Measurements from ENCODE around the gene STAC3.
"Not testable (repeated sequence)": the region's sequence is repeated elsewhere in the genome, so short reads cannot be mapped to it uniquely, and the experiment has no call there.

STAC3 gene

DNA sequence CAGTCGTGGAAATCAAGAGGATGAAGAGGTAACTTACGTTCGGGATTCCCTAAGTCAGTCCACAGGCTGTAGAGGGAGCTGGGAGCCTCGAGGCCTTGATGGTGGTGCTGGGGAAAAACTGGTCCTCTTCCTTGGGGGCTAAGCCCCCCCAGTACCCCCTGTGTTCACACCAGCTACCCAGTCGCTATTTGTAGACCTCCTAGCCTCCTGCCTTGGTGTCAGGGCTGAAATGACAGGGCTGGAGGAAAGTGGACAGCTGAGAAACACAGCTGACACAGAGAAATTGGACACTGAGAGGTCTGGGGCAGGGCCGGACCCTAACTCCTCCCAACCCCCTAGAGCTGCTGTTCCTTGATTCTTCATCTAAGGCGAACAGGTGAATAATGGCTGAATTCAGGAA, at the start of gene STAC3:
STAC3 (minus strand) TSS at position 232 of the 400 bp plus-strand sequence. CDS start 1,551 bp downstream, outside the sequence.
- H3K27ac ChIP-seq: no peak within 1 kb of the TSS
- TF ChIP-seq, protein P1, sequence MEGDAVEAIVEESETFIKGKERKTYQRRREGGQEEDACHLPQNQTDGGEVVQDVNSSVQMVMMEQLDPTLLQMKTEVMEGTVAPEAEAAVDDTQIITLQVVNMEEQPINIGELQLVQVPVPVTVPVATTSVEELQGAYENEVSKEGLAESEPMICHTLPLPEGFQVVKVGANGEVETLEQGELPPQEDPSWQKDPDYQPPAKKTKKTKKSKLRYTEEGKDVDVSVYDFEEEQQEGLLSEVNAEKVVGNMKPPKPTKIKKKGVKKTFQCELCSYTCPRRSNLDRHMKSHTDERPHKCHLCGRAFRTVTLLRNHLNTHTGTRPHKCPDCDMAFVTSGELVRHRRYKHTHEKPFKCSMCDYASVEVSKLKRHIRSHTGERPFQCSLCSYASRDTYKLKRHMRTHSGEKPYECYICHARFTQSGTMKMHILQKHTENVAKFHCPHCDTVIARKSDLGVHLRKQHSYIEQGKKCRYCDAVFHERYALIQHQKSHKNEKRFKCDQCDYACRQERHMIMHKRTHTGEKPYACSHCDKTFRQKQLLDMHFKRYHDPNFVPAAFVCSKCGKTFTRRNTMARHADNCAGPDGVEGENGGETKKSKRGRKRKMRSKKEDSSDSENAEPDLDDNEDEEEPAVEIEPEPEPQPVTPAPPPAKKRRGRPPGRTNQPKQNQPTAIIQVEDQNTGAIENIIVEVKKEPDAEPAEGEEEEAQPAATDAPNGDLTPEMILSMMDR (IDR thresholded peaks at IDR 0.05): no peak
- H3K4me3 ChIP-seq: no peak within 1 kb of the TSS
- no peak for DNase-seq (ENCODE audit: low spot score)

DNA sequence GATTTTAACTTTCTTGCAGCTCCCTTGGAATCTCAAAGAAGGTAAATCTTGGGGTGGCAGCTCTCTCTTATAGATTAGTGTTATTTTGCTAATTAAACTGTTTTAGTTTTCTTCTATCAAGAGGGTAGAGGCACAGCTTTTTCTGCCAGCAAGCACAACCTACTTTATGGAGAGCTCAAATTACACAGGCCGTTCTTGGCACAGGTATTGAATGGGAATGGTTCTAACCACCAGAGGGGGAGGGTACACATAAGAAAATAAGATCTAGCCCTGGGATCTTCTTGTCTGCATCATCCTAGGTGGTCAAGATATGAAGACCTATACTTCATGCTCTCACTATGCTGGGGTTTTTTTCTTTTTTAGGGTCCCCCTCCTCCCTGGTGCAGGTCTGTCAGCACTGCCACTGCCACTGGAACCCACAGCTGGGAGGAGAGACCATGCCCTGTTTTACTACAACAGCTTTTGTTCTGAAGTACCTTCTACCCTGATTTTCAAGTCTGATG, 48.6 kb upstream of the STAC3 start:
- TF ChIP-seq, protein P1 (IDR thresholded peaks at IDR 0.05): no peak
- no peak for DNase-seq (ENCODE audit: low spot score)
- H3K4me3 ChIP-seq: no peak overlapping the region
- H3K27ac ChIP-seq: no peak overlapping the region

DNA sequence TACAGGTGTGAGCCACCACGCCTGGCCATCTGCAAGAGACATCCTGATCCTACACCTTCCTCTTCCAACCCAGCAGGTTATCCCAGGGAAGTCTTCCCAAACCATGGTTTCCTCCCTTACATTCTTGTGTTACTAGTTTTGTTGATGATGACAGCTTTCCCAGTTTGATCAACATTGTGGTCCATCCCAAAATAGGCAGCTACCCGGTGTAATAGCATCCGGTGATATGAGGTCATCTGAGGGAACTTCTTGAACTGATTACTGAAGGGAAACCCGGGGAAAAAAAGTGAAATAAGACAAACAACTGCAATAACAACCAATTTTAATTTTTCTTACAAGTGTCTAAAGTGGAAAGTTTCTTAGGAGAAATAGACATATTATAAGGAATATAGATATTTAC, 45.3 kb upstream of the STAC3 start:
- TF ChIP-seq, protein P1 (IDR thresholded peaks at IDR 0.05): no peak
- no peak overlapping the region for H3K4me3 ChIP-seq
- no peak for DNase-seq (ENCODE audit: low spot score)
- no peak overlapping the region for H3K27ac ChIP-seq

DNA sequence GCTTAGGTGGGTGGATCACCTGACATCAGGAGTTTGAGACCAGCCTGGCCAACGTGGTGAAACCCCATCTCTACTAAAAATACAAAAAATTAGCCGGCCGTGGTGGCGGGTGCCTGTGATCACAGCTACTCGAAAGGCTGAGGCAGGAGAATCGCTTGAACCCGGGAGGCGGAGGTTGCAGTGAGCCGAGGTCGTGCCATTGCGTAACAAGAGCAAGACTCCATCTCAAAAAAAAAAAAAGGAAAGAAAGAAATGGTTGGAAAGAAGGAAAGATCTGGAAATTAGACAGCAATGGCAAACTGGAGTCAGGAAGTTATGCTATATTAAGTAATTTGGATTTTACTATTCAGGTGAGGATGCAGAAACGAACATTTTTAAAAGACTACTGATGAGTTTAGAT, 31.1 kb upstream of the STAC3 start:
- H3K27ac ChIP-seq; DNase-seq (ENCODE audit: low spot score); H3K4me3 ChIP-seq: not testable (repeated sequence)

DNA sequence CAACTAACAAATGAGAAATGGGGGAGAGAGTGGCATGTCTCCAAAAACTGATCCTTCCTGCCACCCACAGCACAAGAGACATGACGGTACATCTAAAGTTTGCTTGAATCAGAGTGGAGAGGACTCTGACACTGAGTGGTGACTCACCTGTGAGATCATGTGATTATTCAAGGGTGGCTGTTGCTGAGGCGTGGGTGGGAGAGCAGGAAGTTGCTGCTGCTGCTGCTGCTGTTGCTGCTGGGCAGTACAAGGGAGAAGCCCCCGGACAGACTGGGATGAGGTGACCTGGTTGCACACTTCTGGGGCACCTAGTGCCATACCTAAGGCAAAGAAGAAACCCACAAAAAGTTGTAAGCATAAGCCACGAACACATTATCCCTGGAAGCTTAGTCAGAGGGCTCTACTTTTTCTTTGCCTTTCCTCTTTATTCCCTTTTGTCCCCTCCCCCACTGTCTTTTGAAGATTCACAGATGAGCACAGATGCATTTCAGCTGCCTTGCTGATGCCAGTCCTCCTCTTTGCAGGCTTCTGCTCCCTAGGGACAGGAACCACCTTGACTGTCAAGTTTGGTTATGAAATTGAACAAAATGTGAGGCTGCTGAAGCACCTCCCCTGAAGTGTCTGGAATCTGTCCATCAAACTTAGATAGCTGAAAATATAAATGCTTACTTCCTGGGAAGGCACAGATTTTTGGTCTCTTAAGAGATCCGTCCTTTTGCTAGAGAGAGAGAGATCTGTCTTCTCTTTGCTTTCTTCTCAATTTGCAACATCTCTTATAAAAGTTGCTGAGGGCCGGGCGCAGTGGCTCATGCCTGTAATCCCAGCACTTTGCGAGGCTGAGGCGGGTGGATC, 29.4 kb upstream of the STAC3 start:
- no peak overlapping the region for H3K27ac ChIP-seq
- DNase-seq (ENCODE audit: low spot score): no peak
- TF ChIP-seq, protein P1 (IDR thresholded peaks at IDR 0.05): no peak

DNA sequence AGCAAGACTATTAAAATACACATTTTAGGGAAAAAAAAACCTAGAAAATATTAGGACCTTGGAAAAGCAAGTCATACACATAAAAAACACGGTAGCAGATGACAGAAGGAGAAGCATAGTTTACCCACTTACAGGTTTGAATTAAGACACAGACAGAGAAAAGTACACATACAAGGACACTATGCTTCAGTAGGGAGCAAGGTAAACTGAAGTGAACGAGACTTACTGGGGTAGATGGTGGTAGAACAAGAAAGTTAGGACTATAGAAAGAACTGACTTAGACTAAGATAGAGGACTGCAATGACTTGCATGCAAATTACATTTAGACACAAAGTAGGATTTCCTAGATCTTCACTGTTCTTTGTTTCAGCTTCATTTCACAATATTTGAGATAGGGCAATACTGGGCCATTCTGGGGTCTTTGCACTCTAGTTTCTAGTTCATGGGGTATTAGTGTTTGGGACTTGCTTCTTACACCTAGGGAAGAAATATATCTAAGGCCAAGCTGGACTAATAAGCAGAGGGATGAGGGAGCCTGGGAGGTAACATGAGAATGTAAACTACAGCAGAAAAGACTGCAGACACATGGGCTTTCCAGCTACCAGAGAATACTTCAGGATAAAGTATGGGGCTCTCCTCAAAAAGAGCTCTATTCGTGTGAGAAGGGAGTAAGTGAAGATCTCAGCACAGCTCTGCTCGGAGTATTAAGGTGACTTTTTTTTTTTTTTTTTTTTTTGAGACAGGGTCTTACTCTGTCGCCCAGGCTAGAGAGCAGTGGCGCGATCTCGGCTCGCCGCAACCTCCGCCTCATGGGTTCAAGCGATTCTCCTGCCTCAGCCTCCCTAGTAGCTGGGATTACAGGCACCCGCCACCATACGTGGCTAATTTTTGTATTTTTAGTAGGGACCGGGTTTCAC, 27.7 kb upstream of the STAC3 start:
- TF ChIP-seq, protein P1 (IDR thresholded peaks at IDR 0.05): no peak
- Histone ChIP-seq H3K4me3 (no peak overlapping the region), H3K27ac (no peak overlapping the region)
- no peak for DNase-seq (ENCODE audit: low spot score)

More for the DNA sequence above, 29.4 kb upstream of the STAC3 start:
- no peak overlapping the region for H3K4me3 ChIP-seq

DNA sequence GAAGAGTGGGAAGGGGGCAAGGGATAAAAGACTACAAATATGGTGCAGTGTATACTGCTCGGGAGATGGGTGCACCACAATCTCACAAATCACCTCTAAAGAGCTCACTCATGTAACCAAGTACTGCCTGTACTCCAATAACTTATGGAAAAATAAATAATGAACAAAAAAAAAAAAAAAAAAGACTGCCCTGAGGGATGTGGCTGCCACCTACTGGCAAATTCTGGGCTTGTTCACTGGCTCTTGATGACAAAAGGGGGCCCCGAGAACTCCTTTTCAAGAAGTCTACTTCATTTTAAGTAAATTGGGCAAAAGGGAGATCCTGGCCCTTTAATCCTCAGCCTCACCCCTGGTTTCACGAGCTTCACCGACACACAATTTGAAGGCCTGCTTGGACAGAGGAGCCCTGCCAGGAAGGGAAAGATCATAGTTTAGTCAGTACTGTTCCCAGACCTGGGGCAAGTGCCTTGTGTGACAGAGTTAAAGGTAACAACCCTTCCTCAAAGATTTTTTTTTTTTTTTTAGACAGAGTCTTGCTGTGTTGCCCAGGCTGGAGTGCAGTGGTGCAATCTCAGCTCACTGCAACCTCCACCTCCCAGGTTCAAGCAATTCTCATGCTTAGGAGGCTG, 26.1 kb upstream of the STAC3 start:
- no peak for DNase-seq (ENCODE audit: low spot score)
- H3K27ac ChIP-seq: no peak overlapping the region
- TF ChIP-seq, protein P1 (IDR thresholded peaks at IDR 0.05): no peak
- no peak overlapping the region for H3K4me3 ChIP-seq

DNA sequence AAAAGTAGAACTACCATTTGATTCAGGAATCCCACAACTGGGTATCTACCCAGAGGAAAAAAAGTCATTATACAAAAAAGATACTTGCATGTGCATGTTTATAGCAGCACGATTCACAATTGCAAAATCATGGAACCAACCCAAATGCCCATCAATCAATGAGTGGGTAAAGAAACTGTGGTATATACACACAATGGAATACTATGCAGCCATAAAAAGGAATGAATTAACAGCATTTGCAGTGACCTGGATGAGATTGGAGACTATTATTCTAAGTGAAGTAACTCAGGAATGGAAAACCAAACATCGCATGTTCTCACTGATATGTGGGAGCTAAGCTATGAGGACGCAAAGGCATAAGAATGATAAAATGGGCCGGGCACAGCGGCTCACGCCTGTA, 25.2 kb upstream of the STAC3 start:
- H3K27ac ChIP-seq; DNase-seq (ENCODE audit: low spot score); H3K4me3 ChIP-seq: not testable (repeated sequence)
